HUES64 (cell line): ENCODE results near the gene SYCE1L.

Experiments used
- H3K27ac ChIP-seq: 2 replicates; pipeline ENCODE4 v1.7.0; 2013; ENCODE audit warnings: low read depth, low read length, inconsistent platforms
- H3K27me3 ChIP-seq: 2 replicates; pipeline ENCODE4 v1.6.1; 2013; ENCODE audit warnings: mild to moderate bottlenecking, low read length; ENCODE audit not compliant: insufficient read depth
- H3K36me3 ChIP-seq: 2 replicates; pipeline ENCODE4 v1.6.1; 2013; ENCODE audit warnings: mild to moderate bottlenecking, low read length; ENCODE audit not compliant: insufficient read depth
- H3K4me1 ChIP-seq: 2 replicates; pipeline ENCODE4 v1.6.1; 2013; ENCODE audit warnings: mild to moderate bottlenecking, low read length, moderate library complexity; ENCODE audit not compliant: insufficient read depth
- H3K4me3 ChIP-seq: 2 replicates; pipeline ENCODE4 v1.5.1; 2013; ENCODE audit warnings: mild to moderate bottlenecking, low read length, moderate library complexity
- H3K9ac ChIP-seq: 2 replicates; pipeline ENCODE4 v1.6.1; 2013; ENCODE audit warnings: mild to moderate bottlenecking, low read depth, low read length
- H3K9me3 ChIP-seq: 2 replicates; pipeline ENCODE4 v1.6.1; 2013; ENCODE audit warnings: low read depth, low read length; ENCODE audit not compliant: insufficient read depth
- WGBS: fragments of 150-250, 120-280 bp; methylation state at CpG from one replicate; pipeline ENCODE4 v1.1.7; 2013; ENCODE audit warnings: missing lambda C conversion rate; 5-methylcytosine and 5-hydroxymethylcytosine counted together

SYCE1L gene

DNA sequence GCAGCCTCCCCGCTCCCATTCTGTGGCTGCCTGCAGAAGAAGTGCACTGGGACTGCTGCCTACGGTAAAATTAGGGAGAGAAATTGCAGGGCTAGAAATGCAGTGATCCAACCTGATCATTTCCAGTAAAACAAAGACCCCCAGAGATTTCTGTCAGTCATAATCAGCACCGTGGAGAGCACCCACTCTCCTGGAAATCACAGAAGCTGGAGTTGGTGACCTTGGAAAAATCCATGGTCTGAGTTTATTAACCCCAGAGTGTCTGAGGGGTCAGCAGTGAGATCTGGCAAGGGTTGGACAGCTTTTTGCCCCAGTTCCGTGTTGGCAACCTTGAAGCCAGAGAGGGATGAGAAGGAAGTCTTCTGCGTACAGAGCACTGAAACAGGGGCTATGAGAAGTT, 7.8 kb downstream of the SYCE1L start:
- Histone ChIP-seq H3K9ac (no peak overlapping the region), H3K9me3 (no peaks in the 10 kb centered on the region), H3K27me3 (peaks cover 7% of the 10 kb centered on the region; the same call in 1 of the 2 replicates), H3K4me3 (no peak overlapping the region), H3K4me1 (peaks cover 22% of the 10 kb centered on the region), H3K27ac (no peak overlapping the region), H3K36me3 (no peaks in the 10 kb centered on the region)
- 64% methylated on average over 5 of the region's 5 CpGs for WGBS

- Histone ChIP-seq H3K9me3 (no peaks in the 10 kb centered on the region), H3K4me3 (no peak overlapping the region), H3K36me3 (no peaks in the 10 kb centered on the region), H3K27ac (no peak overlapping the region), H3K27me3 (peaks cover 7% of the 10 kb centered on the region; the same call in 1 of the 2 replicates), H3K9ac (no peak overlapping the region), H3K4me1 (peaks cover 22% of the 10 kb centered on the region)
- 79% methylated on average over 3 of the region's 3 CpGs for WGBS
These were observed 9.2 kb downstream of the SYCE1L start for GRCh38 chr16:77208382-77208781.

GRCh38 chr16:77211880-77212740, 12.9 kb downstream of the SYCE1L start:
- Histone ChIP-seq H3K4me3 (peak overlapping the region; percentile 76), H3K27me3 (peaks cover 7% of the 10 kb centered on the region; the same call in 1 of the 2 replicates), H3K9ac (peak overlapping the region; percentile 77), H3K27ac (peak overlapping the region; percentile 68), H3K4me1 (peaks cover 5% of the 10 kb centered on the region), H3K9me3 (no peaks in the 10 kb centered on the region), H3K36me3 (no peaks in the 10 kb centered on the region)
- WGBS = 2% methylated on average over 66 of the region's 66 CpGs

DNA sequence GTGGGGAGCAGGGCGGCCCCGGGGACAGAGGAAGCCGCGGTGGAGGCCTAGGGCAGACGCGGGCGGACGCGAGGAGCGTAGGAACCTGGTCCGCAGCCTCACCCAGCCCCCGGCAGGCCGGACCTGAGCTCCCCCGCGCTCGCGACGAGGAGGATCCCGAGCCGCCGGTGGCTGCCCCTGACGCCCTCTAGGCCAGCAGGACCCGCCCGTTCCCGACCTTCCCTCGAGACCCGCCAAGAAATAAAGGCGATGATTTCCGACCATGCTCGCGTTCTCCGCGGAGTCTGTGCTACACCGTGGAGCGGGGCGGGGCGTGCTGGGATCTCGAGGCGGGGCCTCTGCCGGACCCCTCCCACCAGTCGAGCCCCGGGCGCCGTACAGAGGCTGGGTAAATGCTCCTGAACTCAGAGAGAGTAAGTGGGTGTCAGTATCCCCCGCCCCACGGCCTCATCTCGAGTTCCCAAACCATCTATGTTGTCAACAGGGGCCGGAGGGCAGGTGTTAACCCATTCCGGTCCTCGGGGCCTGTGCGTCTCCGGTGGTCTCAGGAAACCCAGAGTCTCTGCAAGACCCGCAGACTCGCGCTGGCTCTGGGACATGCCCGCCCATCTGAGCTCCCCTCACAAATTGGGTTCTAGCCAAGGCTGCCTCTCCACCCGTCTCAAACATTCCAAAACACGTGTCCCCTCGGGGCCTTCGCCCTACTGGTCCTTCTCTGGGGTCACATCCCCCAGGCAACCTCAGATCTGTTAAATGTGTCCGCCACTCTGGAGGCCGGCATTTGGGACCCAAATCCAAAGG, 13.7 kb downstream of the SYCE1L start:
- peaks cover 7% of the 10 kb centered on the region; the same call in 1 of the 2 replicates for H3K27me3 ChIP-seq
- H3K36me3 ChIP-seq = no peaks in the 10 kb centered on the region
- H3K9ac ChIP-seq = peak overlapping the region; percentile 77
- H3K4me3 ChIP-seq = peak overlapping the region; percentile 76
- H3K9me3 ChIP-seq = no peaks in the 10 kb centered on the region
- peaks cover 5% of the 10 kb centered on the region for H3K4me1 ChIP-seq
- H3K27ac ChIP-seq = peak overlapping the region; percentile 68; the same call in 1 of the 2 replicates
- WGBS = 20% methylated on average over 62 of the region's 62 CpGs

DNA sequence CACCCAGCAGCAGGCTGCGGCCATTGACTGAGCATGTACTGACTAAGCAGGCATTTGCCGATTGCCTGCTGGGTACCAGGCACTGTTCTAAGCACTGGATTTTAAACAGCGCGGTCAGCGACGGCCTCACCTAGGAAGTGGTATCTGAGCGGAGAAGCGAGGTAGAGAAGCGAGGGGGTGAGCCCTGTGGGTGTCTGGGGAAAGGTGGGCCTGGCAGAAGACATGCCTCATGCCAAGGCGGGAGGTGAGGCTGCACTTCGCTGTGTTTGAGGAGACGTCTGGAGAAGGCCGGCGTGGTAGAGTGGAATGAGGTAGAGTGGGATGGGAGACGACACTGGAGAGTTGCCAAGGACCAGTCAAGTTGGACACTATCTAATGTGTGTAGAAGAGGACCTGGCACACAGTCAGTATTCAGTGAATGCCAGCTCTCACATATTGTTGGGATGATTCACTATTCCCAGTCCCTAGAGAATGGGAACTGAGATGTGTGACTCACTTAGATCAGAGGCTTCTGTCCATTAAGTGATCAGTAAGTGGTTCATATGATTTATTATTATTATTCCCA, 14.4 kb downstream of the SYCE1L start:
- H3K36me3 ChIP-seq = no peaks in the 10 kb centered on the region
- peaks cover 5% of the 10 kb centered on the region for H3K4me1 ChIP-seq
- peaks cover 7% of the 10 kb centered on the region; the same call in 1 of the 2 replicates for H3K27me3 ChIP-seq
- 96% methylated on average over 15 of the region's 15 CpGs for WGBS
- no peak overlapping the region for H3K9ac ChIP-seq
- peak overlapping the region; percentile 76 for H3K4me3 ChIP-seq
- H3K27ac ChIP-seq = no peak overlapping the region
- H3K9me3 ChIP-seq = no peaks in the 10 kb centered on the region

DNA sequence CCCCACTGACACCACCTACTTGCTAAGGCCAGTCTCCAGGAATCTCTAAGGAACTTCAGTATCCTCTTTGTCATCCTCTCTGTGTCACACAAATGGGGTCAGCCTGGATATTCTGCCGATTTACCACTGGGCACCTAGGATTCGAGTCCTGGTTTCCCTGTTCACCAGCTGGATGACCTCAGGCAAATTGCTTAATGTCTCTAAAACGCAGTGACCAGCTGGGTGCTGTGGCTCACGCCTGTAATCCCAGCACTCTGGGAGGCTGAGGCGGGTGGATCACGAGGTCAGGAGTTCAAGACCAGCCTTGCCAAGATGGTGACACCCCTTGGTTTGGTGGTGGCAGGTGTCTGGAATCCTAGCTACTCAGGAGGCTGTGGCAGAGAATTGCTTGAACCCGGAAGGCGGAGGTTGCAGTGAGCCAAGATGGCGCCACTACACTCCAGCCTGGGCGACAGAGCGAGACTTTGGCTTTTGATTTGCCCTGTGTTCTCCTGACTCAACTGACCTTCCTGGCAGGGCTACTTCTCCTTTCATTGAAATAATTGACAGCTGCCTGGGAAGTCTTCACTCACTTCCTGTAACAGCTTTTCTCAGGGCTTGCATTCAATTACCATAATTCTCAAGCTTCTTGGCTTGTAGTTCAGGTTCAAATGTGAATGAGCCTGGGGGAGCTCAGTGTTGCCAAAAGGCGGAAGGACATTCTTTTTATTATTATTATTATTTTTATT, 15.4 kb downstream of the SYCE1L start:
- H3K9me3 ChIP-seq = no peaks in the 10 kb centered on the region
- no peak overlapping the region for H3K4me3 ChIP-seq
- no peak overlapping the region for H3K9ac ChIP-seq
- H3K27me3 ChIP-seq = peaks cover 7% of the 10 kb centered on the region; the same call in 1 of the 2 replicates
- H3K27ac ChIP-seq = no peak overlapping the region
- no peaks in the 10 kb centered on the region for H3K36me3 ChIP-seq
- WGBS = 96% methylated on average over 11 of the region's 12 CpGs
- peaks cover 5% of the 10 kb centered on the region for H3K4me1 ChIP-seq

GRCh38 chr16:77219437-77219836, 20.2 kb downstream of the SYCE1L start:
- Histone ChIP-seq H3K4me1 (peaks cover 4% of the 10 kb centered on the region; the same call in 1 of the 2 replicates), H3K9ac (no peak overlapping the region), H3K27ac (no peak overlapping the region), H3K9me3 (no peaks in the 10 kb centered on the region), H3K27me3 (no peaks in the 10 kb centered on the region), H3K4me3 (no peak overlapping the region), H3K36me3 (no peaks in the 10 kb centered on the region)
- 90% methylated on average over 3 of the region's 3 CpGs for WGBS

GRCh38 chr16:77220427-77220826, 21.2 kb downstream of the SYCE1L start:
- no peaks in the 10 kb centered on the region for H3K36me3 ChIP-seq

GRCh38 chr16:77221482-77221881, 22.3 kb downstream of the SYCE1L start:
- no peak overlapping the region for H3K27ac ChIP-seq
- H3K36me3 ChIP-seq = no peaks in the 10 kb centered on the region
- 94% methylated on average over 4 of the region's 4 CpGs for WGBS
- no peak overlapping the region for H3K4me3 ChIP-seq
- H3K4me1 ChIP-seq = peaks cover 4% of the 10 kb centered on the region; the same call in 1 of the 2 replicates
- H3K9ac ChIP-seq = no peak overlapping the region
- H3K27me3 ChIP-seq = no peaks in the 10 kb centered on the region
- H3K9me3 ChIP-seq = no peaks in the 10 kb centered on the region

More at GRCh38 chr16:77220427-77220826, 21.2 kb downstream of the SYCE1L start:
- WGBS = 36% methylated on average over 3 of the region's 3 CpGs
- H3K9ac ChIP-seq = no peak overlapping the region
- peaks cover 4% of the 10 kb centered on the region; the same call in 1 of the 2 replicates for H3K4me1 ChIP-seq
- no peak overlapping the region for H3K4me3 ChIP-seq
- H3K27ac ChIP-seq = no peak overlapping the region
- H3K27me3 ChIP-seq = no peaks in the 10 kb centered on the region
- H3K9me3 ChIP-seq = no peaks in the 10 kb centered on the region

GRCh38 chr16:77223184-77223583, 24.0 kb downstream of the SYCE1L start:
- no peaks in the 10 kb centered on the region for H3K27me3 ChIP-seq
- peaks cover 4% of the 10 kb centered on the region; the same call in 1 of the 2 replicates for H3K4me1 ChIP-seq
- H3K9me3 ChIP-seq = no peaks in the 10 kb centered on the region
- no peak overlapping the region for H3K4me3 ChIP-seq
- H3K36me3 ChIP-seq = no peaks in the 10 kb centered on the region
- no peak overlapping the region for H3K9ac ChIP-seq
- 66% methylated on average over 10 of the region's 10 CpGs for WGBS
- no peak overlapping the region for H3K27ac ChIP-seq
